ENCODE results near the gene LRRC9.

- TF ChIP-seq, protein P1, sequence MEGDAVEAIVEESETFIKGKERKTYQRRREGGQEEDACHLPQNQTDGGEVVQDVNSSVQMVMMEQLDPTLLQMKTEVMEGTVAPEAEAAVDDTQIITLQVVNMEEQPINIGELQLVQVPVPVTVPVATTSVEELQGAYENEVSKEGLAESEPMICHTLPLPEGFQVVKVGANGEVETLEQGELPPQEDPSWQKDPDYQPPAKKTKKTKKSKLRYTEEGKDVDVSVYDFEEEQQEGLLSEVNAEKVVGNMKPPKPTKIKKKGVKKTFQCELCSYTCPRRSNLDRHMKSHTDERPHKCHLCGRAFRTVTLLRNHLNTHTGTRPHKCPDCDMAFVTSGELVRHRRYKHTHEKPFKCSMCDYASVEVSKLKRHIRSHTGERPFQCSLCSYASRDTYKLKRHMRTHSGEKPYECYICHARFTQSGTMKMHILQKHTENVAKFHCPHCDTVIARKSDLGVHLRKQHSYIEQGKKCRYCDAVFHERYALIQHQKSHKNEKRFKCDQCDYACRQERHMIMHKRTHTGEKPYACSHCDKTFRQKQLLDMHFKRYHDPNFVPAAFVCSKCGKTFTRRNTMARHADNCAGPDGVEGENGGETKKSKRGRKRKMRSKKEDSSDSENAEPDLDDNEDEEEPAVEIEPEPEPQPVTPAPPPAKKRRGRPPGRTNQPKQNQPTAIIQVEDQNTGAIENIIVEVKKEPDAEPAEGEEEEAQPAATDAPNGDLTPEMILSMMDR (conservative IDR thresholded peaks at IDR 0.05): no peak
- peak; percentile 94 for TF ChIP-seq ZFX (IDR thresholded peaks at IDR 0.05)
Observed at GRCh38 chr14:60091550-60092525, 171.9 kb downstream of the LRRC9 start, which contains the start of gene PCNX4.
